ENCODE results near the gene ZDHHC24.

- TF ChIP-seq CTCF (IDR thresholded peaks at IDR 0.05; ENCODE audit: low read length), result no peak
- no peak for TF ChIP-seq EZH2 (IDR thresholded peaks at IDR 0.05; ENCODE audit: borderline replicate concordance, low read length)
These were observed 18.0 kb upstream of the ZDHHC24 start for GRCh38 chr11:66563832-66564231.
